GM19455 (cell line): ENCODE data around the gene C3.
"Not testable (repeated sequence)": the region's sequence is repeated elsewhere in the genome, so short reads cannot be mapped to it uniquely, and the experiment has no call there.

Experiments used
- ATAC-seq: cut with Tn5 transposase; IDR thresholded peaks from one replicate; pipeline ENCODE4 v1.9.1; 2021; ENCODE audit not compliant: unreplicated experiment

Gene C3

DNA sequence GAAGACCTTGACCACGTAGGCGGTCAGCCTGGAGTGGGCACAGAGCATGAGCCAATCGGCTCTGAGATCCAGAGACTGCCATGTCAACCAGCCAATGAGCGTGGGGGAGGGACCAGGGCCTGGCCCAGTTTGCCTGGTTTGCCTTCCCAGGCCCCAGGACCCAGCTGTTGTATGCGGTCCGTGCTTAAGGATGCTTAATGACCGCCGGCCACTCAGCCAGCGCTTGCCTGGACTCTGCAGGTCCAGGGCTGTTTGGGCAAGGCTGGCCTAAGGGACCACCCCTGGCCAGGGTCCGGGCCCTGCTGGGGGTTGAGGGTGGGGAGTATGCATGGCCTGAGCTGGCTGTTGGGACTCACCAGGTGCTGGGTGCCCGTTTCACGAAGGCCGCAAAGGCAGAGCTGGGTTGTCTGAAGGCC, 27.4 kb downstream of the C3 start:
- no peak for ATAC-seq

DNA sequence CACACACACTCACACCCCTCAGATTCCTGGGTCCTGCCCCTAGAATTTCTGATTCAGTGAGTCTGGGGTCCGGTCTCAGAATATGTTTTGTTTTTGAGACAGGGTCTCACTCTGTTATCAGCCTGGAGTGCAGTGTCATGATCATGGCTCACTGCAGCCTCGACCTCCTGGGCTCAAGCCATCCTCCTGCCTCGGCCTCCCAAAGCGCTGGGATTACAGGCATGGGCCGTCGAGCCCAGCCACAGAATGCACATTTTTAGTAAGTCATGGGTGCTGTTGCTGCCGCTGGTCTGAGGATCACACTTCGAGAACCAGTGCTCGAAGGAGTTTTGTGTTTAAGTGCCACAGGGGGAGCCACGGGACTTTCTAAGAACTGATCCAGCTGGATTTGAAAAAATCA, 28.4 kb downstream of the C3 start:
- ATAC-seq: no peak

DNA sequence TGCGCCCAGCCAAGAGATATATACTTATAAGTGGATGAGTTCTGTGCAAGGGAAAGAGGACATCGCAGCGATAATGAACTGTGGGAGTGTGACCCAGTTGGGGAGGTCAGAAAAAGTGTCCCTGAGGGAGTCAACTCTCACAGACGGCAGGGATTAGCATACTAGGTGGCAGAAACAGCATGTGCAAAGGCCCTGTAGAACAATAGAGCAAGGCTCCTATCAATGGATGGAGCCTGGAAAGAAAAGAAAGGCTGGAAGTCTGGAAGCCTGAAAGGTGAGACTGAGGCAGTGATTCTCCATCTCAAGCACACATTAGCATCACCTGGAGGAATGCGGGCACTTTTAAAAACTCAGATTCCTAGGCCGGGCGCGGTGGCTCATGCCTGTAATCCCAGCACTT, 29.1 kb downstream of the C3 start:
- ATAC-seq: no peak

DNA sequence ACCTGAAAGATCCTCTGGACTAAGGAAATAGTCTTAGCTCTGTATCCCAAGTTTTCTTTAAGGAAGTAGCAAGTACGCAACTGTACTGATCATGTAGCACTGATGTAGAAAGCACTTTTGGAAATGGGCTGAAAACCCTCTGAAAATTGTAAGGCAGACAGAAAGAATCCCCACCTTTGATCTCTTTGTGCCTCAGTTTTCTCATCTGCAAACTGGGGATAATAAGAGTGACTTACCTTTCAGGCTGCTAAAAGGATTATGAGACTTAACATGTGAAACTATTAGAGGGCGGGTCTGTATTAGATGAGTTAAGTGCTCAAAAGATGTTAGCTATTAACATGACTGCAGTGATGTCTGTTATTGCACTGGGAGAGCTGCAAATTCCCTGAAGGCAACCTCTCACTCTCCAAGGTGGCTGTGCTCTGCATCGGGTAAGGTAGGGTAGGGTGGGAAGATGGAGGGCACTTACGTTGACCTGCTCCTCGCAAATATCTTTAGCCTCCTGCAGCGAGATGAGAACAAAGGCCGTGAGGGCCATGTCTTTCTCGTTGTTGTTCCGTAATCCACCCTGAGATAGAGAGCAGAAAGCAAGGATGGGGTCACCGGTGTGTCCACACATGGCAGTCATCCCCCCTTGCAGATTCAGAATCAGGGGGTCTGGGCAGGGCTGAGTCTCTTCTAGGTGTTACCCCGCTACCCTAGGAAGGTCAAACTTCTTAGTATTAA, 30.1 kb downstream of the C3 start:
- no peak for ATAC-seq

DNA sequence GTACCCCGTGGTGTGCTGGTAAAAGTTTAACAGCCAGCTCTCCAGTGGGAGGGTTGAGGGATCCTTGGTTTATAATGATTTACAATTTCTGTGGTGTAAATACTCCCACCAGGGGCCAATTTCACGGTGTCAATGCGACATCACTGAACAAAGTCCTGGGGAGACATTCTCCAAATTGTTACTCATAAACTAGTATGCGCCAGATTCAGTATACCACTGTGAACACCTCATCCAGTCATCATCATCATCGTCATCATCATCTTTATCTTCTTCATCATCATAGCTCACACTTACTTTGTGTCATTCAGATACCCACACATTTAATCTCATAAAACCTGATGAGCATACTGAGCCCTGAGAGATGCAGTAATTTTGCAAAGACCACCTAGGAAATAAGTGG, 33.3 kb downstream of the C3 start:
- no peak for ATAC-seq

DNA sequence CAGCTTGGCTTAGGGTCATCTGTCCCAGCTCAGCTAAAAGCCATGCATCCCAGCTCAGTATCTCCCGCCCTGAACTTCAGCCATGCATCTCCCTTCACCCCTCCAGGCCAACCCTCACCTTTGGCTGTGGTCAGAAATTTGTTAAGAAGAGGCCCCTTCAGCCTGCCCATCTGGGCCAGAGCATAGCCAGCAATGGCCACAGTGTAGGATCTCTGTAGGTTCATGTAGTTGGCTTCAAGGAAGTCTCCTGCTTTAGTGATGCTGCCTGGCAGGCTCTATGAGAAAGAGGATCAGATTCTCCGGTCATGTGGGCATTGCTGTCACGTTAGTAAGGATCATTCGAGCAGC, 33.8 kb downstream of the C3 start:
- no peak for ATAC-seq

DNA sequence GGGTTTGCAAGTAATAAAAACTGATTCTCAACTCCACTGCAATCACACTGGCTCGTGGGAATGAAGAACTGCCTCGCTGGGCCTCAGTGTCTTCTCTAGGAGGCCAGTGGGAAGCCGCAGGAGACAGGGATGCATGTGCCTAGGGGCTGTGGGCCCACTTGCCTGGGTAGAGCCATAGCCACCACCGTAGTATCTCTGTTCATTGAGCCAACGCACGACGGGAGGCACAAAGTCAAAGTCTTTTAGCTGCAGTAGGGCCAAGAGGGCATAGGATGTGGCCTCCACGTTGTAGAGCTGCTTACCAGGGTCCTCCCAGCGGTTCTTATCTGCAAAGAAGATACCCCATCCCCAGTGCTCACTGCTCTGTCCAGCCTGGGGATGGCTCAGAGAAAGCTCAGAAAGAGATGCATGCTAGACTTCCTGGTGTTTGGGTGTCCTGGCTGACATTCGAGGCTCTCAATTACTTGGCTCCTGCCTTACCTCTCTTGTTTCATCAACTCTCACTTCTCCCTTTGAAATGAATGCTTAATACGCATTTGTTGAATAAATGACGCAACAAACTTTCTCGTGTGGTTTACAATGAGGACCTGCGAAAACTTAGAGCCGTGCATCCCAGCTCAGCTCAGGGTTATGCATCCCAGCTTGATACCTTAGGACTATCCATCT, 34.4 kb downstream of the C3 start:
- no peak for ATAC-seq

DNA sequence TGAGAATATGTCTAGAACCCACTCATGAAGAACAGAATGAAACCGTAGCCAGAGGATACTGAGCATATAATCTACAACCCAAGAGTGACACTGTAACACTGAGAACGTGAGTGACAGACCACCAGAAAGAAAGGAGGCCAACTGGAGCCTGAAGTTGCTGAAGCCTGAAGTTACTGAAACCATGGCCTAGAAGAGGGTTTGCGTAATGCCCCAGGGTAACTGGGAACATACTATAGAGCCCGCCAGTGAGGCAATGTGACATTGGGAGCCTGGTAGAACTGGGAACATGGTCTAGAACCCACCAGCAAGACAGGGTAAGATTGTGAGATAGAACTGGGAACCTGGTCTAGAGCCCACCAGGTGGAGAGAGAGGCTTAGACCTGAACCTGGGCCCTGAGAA, 35.0 kb downstream of the C3 start:
- ATAC-seq: no peak

DNA sequence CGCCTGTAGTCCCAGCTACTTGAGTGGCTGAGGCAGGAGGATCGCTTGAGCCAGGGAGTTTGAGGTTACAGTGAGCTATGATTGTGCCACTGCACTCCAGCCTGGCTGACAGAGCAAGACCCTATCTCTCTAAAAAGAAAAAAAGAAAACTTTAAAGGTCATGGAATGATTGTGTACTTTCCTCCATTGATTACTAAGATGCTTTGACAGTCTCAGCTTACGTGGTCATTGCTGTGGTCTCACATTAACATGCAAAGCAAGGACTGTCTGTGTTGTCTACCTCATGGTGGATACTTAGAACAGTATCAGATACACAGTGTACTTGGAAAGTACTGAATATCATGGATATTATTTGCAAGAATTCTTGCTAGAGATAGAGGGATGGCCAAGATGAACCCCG, 36.5 kb downstream of the C3 start:
- no peak for ATAC-seq

DNA sequence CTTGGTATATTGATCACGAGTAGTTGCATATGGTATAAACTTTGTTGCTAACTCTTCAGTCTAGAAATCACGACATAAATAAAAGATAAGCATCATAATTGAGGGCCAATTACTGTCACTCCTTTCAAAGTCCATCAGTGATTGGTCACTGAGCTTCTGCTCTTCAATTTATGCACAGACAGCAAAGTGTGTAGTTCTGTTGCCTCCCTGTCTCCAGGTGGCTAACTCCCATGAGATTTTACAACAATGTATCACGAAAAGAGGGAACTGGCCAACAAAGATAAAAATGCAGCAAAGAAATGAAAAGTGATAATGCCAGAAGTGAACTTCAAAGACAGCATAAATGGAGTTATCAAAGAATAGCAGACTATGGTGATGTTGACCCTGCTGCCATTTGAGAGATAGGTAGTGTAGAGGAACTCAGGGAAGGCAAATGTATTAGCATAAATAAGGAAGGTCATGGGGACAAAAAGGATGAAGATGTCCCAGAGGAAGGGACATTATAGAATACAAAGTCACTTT, 37.8 kb downstream of the C3 start:
- ATAC-seq: no peak

DNA sequence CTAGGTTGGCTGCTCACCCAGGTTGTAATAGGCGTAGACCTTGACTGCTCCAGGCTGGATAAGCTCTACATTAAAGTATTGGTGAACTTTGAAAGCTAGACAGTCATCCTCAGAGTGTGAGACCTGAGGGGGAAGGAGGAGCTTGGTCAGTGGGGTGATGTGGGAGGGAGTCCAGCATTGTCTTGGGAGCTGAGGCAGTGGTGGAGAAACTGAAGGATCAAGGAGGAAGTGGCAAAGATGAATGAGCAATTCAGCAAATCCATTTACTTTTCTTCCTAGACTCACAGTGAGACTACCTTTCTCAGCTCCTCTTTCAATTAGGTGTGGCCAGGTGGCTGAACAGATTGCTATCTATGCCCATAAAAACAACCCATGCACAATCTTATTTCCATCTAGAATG, 40.3 kb downstream of the C3 start:
- ATAC-seq: no peak

DNA sequence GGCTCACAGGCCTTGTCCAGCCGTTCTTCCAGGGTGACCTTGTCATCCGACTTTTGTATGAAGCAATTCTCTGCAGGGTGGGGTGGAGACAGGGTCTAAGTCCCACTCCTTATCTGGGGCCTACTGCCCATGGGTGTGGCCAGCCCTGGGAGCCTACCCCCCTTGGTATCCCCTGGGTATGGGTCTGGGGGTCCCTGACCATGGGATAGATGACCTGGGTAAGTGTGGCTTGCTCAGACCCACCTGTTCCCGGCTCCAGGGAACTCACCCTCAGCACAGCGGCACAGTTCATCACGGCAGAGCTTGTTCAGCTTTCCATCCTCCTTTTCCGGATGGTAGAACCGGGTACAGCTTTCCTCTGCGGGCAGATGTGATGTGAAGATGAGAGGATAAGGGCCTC, 41.3 kb downstream of the C3 start:
- ATAC-seq: no peak

DNA sequence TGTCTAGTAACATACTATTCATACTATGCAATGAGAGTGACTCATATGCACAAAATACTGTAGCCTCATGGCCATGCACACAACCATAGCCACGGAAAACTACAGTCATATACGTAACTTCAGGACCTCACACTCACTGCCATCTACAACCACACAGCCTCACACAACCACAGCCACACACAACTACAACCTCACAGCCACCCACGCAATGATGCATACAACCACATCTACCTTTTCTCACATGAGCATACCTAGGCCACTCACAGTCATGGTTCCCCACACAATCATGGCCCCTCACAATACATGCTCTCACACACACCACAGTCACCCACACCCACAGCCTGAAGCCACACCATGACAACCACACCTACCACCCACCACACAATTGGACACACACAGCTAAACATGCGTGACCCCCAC, 41.8 kb downstream of the C3 start:
- ATAC-seq: no peak

DNA sequence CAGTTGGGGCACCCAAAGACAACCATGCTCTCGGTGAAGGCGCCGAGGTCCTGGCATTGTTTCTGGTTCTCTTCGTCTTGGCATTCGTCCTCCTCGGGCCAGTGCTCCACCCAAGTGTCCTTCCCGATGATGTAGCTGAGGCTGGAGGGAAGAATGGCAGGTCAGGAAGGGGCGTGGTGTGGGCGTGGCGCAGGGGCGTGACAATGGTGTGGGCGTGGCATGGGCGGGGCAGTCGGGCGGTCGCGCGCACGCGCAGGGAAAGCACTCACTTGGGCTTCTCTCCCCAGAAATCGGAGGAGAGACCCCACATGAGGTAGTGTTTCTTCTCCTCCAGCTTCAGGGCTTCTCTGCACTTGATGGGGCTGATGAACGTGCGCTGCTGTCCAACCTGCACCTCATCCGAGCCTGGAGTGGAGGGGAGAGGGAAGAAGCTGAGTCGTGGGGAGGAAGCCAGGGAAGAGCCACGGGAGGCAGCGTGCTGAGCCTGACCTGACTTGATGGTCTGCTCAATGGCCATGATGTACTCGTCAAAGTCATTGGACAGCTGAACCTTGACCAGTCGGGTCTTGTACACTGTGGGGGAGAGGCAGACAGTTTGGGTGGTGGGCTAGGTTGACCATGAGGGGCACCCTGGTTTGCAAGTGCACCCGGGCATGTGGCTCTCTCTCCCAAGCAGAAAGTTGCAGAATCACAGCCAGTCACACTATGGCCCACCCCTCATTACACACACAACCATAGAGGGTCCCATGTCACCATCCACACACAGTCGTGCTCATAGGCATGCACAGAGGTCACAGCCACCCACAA, 42.4 kb downstream of the C3 start:
- no peak for ATAC-seq

DNA sequence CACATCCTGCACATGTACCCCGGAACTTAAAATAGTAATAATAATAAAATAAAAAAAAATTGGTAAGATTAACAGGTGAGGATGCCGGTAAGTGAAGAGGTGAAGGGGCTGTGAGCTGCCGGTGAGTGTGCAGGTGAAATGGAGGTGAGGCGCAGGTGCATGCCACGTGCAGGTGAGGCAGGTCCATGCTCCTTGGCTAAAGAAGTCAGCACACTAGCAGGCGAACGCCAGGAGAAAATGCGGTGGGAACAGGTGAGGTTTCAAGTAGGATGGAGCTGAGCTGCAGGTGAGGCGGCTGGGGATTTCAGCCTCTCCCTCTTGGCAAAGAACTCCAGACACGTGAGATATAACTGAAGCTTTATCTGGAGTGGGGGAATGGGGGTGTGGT, 43.0 kb downstream of the C3 start:
- no peak for ATAC-seq

DNA sequence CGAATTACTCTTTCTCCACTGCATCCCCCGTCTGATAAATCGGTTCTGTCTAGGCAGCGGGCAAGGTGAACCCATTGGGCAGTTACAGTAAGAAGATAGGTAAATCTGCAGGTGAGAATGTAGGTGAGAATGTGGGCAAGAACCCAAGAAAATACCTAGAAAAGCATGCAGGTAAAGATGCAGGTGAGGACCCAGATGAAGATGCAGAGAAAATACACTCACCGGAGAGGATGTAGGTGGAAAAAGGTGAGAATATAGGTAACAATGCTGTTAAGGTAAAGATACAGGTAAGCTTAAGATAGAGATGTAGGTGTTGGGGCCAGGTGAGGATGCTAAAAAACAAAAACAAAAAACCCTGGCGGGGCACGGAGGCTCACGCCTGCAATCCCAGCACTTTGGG, 44.2 kb downstream of the C3 start:
- no peak for ATAC-seq

DNA sequence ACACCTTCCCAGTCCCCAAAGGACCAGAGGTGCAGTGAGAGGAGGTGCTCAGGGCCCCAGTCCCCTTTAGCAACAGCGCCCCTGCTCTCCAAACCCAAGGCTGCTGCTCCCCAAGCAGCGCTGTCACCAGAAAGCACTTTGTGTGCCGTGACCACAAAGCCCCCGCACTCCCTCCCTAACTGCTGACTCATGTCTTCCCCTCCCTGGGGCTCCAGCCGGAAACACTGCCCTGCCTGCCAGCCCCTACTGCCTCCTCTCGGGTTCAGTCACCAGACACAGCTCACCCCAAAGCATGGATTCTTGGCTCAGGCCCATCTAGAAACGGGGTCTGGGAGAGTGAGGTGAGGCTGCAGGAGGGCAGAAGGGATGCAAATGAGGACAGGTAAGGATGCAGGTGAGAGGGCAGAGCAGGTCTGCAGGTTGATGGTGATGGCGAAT, 45.6 kb downstream of the C3 start:
- ATAC-seq: no peak

DNA sequence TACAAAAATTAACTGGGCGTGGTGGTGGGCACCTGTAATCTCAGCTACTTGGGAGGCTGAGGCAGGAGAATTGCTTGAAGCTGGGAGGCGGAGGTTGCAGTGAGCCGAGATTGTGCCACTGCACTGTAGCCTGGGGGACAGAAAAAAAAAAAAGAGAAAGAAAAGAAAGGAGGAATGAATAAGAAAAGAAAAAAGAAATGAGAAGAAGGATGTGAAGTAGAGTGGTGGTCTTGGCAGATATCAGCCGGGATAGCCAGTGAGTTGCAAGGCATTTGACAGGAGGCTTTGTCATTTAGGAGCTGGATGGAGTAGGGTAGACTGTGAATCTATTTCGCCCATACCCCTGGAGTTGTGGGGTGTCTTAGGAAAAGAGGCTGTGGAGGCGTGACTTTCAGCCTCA, 46.0 kb downstream of the C3 start:
- not testable (repeated sequence) for ATAC-seq

DNA sequence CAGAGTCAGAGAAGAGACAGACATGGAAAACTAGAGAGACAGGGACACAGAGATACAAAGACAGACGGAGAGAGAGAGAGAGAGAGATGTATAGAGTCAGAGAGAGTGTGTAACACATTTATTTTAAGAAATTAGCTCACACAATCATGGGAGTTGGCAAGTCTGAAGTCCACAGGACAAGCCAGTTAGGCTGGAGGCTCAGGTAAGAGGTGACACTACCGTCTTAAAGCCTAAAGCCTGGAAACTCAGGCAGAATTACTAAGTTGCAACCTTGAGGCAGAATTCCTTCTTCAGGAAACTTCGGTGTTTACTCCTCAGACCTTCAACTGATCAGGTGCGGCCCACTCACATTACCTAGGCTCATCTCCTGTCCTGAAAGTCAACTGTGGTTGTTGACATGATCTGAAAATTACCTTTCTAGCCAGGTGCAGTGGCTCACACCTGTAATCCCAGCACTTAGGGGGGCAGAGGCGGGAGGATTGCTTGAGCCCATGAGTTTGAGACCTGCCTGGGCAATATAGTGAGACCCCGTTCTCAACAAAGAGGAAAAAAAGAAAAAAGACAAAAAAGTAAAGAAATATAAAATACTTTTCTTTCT, 47.7 kb downstream of the C3 start:
- ATAC-seq: no peak

DNA sequence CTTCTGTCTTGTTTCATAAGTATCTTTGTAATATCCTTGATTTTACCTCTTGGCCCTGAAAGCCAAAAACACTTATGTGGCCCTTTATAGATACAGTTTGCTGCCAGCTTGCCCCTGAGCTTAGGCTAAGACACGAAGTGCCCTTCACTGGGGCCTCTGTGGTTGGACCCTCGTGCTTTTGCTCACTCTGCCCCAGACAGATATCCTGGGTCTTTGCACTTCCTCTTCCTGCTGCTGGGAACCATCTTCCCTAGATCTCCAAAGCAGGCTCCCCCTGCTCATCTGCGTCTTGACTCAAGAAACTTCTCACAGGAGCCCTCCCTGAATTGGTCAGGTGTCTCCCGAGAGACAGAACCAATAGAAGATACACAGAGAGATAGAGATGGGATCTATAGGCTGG, 48.5 kb downstream of the C3 start:
- no peak for ATAC-seq

DNA sequence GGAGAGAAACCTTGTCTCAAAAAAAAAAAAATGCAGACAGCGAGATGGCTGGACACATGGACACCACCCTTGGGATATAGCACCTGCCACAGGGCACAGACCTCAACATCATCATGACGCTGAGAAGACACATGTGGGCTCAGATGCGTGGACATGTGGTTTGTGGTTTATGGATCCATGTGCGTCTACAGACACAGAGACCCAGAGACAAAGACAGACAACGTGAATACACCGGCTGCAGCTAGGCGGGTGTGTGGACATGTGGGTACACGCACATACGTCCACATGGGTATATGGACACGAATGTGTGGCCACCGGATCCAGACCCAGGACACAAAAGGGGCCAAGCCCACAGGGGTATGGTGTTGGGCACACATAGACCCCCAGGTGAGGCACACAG, 51.8 kb downstream of the C3 start:
- no peak for ATAC-seq
